ENCODE measurements around the gene FOLR3. TPM values are rescaled to one million over a fixed set of nuclear protein-coding genes. Genes with fewer than 3 reads are reported as not detected.

FOLR3 gene
- total RNA-seq, 2 donors from 2014 or later, result not detected

Other genes with a start within 250 kb of the FOLR3 start
- 1 to 10 TPM; 6.0 to 7.7 TPM for gene XNDC1N, start 207.1 kb upstream of the FOLR3 start, total RNA-seq
- 10 to 100 TPM; 50.2 to 74.6 TPM for gene RNF121, start 206.7 kb upstream of the FOLR3 start, total RNA-seq
- gene IL18BP, start 136.8 kb upstream of the FOLR3 start, total RNA-seq, result 10 to 100 TPM; 20.2 to 32.2 TPM
- 100 to 1,000 TPM; 282 to 286 TPM for gene NUMA1, start 55.2 kb upstream of the FOLR3 start, total RNA-seq
- gene LRRC51, start 54.9 kb upstream of the FOLR3 start, total RNA-seq, result 10 to 100 TPM in 1 of 2 donors, 1 to 10 TPM in 1; 6.1 to 24.0 TPM
- 10 to 100 TPM; 68.1 to 94.4 TPM for gene LAMTOR1, start 32.4 kb upstream of the FOLR3 start, total RNA-seq
- not detected for gene TOMT, start 29.8 kb upstream of the FOLR3 start, total RNA-seq
- gene ANAPC15, start 23.0 kb upstream of the FOLR3 start, total RNA-seq, result 10 to 100 TPM in 1 of 2 donors, 1 to 10 TPM in 1; 9.8 to 24.2 TPM
- gene FOLR1, start 56.4 kb downstream of the FOLR3 start, total RNA-seq, result not detected
- gene FOLR2, start 81.1 kb downstream of the FOLR3 start, total RNA-seq, result 100 to 1,000 TPM in 1 of 2 donors, 10 to 100 TPM in 1; 51.4 to 118 TPM
- gene INPPL1, start 89.0 kb downstream of the FOLR3 start, total RNA-seq, result 100 to 1,000 TPM; 108 to 113 TPM
- gene PHOX2A, start 108.5 kb downstream of the FOLR3 start, total RNA-seq, result not detected